ENCODE data around the gene PLA2G6.

GRCh38 chr22:38088629-38089473 lies 92.8 kb downstream of the PLA2G6 start:
- TF ChIP-seq POLR2A (IDR thresholded peaks at IDR 0.05) = no peak
- no peak for TF ChIP-seq CTCF (IDR thresholded peaks at IDR 0.05)

Measured in adrenal gland (tissue), 5 donors.